ENCODE measurements around the gene DDX56. TPM values are rescaled to one million over a fixed set of nuclear protein-coding genes. Genes with fewer than 3 reads are reported as not detected.

The DDX56 gene
- total RNA-seq, 1 donor from 2014 or later = 49.1 TPM

DNA sequence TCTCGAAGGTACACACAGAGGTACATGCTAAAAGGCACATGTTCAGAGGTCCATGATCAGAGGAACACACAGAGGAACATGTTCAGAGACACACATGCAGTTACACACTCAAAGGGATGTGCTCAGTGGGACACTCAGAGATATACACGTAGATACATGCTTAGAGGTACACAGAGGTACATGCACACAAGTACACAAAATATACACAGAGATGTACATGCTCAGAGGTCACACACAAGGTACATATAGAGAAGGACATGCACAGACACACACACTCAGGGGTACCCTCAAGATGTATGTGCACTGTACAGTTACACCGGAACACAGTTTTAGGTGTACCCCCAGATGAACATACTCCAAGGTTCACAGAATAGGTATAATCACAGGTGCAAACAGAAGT, 51.4 kb downstream of the DDX56 start:
- H3K9me3 ChIP-seq (ENCODE audit: control insufficient read depth in 3 of 3, low read length in 3 of 3) = no peaks in the 10 kb centered on the region
- no peak overlapping the region for H3K4me3 ChIP-seq (ENCODE audit: low read length in 3 of 3)
- H3K27me3 ChIP-seq (ENCODE audit: control insufficient read depth in 3 of 3, insufficient read depth in 3 of 3, low read length in 3 of 3) = no peaks in the 10 kb centered on the region
- H3K36me3 ChIP-seq (ENCODE audit: control insufficient read depth in 3 of 3, insufficient read depth in 3 of 3, low read length in 3 of 3) = no peaks in the 10 kb centered on the region
- no peak overlapping the region for H3K27ac ChIP-seq (ENCODE audit: low read depth, low read length)
- H3K4me1 ChIP-seq (ENCODE audit: control insufficient read depth in 3 of 3, insufficient read depth in 3 of 3, low read length in 3 of 3) = no peaks in the 10 kb centered on the region
- H3K9ac ChIP-seq (ENCODE audit: low read depth in 1 of 3, low read length in 3 of 3) = no peak overlapping the region

DNA sequence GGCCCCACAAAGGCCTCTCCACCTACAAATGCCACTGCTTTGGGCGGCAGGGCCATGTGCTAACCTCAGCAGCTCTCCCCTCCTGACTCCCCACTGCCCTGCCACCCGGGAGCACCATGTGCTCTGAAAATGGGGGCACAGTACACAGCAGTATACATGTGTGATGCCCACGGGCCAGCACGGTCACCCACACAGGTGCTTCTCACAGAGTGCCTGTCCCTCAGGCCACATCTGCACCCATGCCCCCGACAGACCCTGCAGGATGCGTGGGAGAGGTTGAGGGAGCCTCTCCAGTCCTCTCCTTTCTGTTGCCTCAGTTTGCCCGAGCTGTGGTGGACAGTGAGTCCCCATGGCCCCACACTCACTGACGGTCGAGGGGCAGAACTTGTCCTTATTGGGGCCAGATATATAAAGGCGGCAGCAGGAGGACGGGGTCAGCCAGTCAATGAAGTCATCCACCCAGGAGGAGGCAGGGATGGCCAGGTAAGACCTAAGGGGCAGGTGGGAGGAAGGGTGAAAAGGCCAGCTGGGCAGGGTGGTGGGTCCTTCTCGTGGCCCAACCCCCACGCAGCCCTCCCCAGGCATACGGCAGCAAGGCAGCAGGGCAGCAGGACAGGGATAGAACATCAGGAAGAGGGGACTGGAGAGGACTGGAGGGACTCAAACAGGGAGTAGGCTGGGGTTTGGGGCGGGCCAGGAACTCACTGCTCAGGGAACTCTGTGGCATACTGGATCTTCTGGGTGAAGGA, 52.2 kb downstream of the DDX56 start:
- Histone ChIP-seq H3K9ac (ENCODE audit: low read depth in 1 of 3, low read length in 3 of 3) (no peak overlapping the region), H3K9me3 (ENCODE audit: control insufficient read depth in 3 of 3, low read length in 3 of 3) (no peaks in the 10 kb centered on the region), H3K4me3 (ENCODE audit: low read length in 3 of 3) (no peak overlapping the region), H3K27ac (ENCODE audit: low read depth, low read length) (no peak overlapping the region), H3K36me3 (ENCODE audit: control insufficient read depth in 3 of 3, insufficient read depth in 3 of 3, low read length in 3 of 3) (no peaks in the 10 kb centered on the region), H3K4me1 (ENCODE audit: control insufficient read depth in 3 of 3, insufficient read depth in 3 of 3, low read length in 3 of 3) (no peaks in the 10 kb centered on the region), H3K27me3 (ENCODE audit: control insufficient read depth in 3 of 3, insufficient read depth in 3 of 3, low read length in 3 of 3) (no peaks in the 10 kb centered on the region)

DNA sequence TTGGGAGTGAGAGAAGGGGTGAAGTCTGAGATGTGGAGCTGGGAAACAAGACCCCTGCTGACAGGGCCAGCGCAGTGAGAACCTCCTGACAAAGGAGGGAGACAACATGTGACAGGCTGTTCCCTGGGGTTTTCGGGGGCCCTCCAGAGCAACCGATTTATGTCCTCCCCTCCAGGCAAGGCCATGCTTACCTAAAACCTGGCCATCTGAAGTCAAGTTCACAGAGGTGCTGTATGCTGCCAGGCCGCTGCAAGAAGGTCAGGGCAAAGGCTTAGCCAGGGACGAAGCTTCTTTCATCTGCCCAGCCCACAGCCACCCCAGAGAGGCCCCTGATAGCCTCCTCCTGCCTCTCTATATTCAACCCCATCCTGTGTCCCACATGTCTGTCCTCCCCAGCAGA, 53.1 kb downstream of the DDX56 start:
- no peak overlapping the region for H3K4me3 ChIP-seq (ENCODE audit: low read length in 3 of 3)
- no peaks in the 10 kb centered on the region for H3K27me3 ChIP-seq (ENCODE audit: control insufficient read depth in 3 of 3, insufficient read depth in 3 of 3, low read length in 3 of 3)
- H3K9ac ChIP-seq (ENCODE audit: low read depth in 1 of 3, low read length in 3 of 3) = no peak overlapping the region
- H3K9me3 ChIP-seq (ENCODE audit: control insufficient read depth in 3 of 3, low read length in 3 of 3) = no peaks in the 10 kb centered on the region
- H3K27ac ChIP-seq (ENCODE audit: low read depth, low read length) = no peak overlapping the region
- no peaks in the 10 kb centered on the region for H3K36me3 ChIP-seq (ENCODE audit: control insufficient read depth in 3 of 3, insufficient read depth in 3 of 3, low read length in 3 of 3)
- H3K4me1 ChIP-seq (ENCODE audit: control insufficient read depth in 3 of 3, insufficient read depth in 3 of 3, low read length in 3 of 3) = no peaks in the 10 kb centered on the region

DNA sequence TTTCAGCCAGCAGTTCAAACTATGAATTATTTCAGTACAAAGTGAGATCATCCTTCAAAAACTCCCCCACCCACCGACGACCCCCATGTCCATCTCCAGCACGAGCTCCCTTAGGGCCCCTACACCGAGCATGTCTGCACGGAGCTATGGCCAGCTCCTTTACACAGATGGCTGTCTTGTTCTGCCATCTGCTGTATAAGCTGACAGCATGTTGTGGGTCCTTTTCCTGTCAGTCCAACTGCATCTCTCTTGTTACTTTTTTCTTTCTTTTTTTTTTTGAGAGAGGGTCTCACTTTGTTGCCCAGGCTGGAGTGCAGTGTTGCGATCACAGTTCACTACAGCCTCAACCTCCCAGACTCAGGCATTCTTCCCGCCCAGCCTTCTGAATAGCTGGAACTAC, 54.2 kb downstream of the DDX56 start:
- no peak overlapping the region for H3K4me3 ChIP-seq (ENCODE audit: low read length in 3 of 3)
- H3K4me1 ChIP-seq (ENCODE audit: control insufficient read depth in 3 of 3, insufficient read depth in 3 of 3, low read length in 3 of 3) = no peaks in the 10 kb centered on the region
- no peaks in the 10 kb centered on the region for H3K27me3 ChIP-seq (ENCODE audit: control insufficient read depth in 3 of 3, insufficient read depth in 3 of 3, low read length in 3 of 3)
- H3K9me3 ChIP-seq (ENCODE audit: control insufficient read depth in 3 of 3, low read length in 3 of 3) = no peaks in the 10 kb centered on the region
- no peaks in the 10 kb centered on the region for H3K36me3 ChIP-seq (ENCODE audit: control insufficient read depth in 3 of 3, insufficient read depth in 3 of 3, low read length in 3 of 3)
- no peak overlapping the region for H3K27ac ChIP-seq (ENCODE audit: low read depth, low read length)
- no peak overlapping the region for H3K9ac ChIP-seq (ENCODE audit: low read depth in 1 of 3, low read length in 3 of 3)

DNA sequence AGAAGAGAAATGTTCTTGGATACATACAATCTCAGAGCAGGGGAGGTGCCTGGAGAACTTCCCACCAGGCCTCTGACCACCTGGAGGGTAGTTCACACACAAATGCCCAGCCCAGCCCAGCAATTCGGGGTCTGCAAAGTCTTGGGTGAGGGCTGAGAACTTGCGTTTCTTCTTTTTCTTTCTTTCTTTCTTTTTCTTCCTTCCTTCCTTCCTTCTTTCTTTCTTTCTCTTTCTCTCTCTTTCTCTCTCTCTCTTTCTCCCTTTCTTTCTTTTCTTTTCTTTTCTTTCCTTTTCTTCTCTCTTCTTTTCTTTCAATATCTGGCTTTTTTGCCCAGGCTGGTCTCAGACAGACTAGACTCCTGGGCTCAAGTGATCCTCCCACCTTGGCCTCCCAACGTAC, 54.9 kb downstream of the DDX56 start:
- H3K4me3 ChIP-seq (ENCODE audit: low read length in 3 of 3) = no peak overlapping the region
- H3K4me1 ChIP-seq (ENCODE audit: control insufficient read depth in 3 of 3, insufficient read depth in 3 of 3, low read length in 3 of 3) = no peaks in the 10 kb centered on the region
- no peak overlapping the region for H3K27ac ChIP-seq (ENCODE audit: low read depth, low read length)
- H3K27me3 ChIP-seq (ENCODE audit: control insufficient read depth in 3 of 3, insufficient read depth in 3 of 3, low read length in 3 of 3) = no peaks in the 10 kb centered on the region
- H3K9ac ChIP-seq (ENCODE audit: low read depth in 1 of 3, low read length in 3 of 3) = no peak overlapping the region
- no peaks in the 10 kb centered on the region for H3K9me3 ChIP-seq (ENCODE audit: control insufficient read depth in 3 of 3, low read length in 3 of 3)
- no peaks in the 10 kb centered on the region for H3K36me3 ChIP-seq (ENCODE audit: control insufficient read depth in 3 of 3, insufficient read depth in 3 of 3, low read length in 3 of 3)

DNA sequence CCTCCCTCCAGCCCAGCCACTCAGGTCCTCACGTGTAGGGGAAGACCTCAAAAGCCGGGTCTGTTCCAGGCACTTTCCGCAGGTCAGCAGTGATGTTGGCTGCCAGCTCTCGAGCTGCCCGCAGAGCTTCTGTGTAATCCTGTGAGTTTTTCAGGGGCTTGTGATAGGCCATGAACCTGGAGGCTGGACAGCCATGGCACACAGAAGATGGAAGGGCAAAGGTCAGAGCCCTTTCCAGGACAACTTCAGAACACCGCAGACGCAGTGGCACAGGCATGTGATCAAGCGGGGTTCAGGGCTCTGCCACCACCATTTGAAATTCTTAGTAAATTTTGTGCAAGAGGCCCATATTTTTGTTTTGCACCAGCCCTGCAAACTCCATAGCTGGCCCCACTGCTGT, 56.5 kb downstream of the DDX56 start:
- H3K4me1 ChIP-seq (ENCODE audit: control insufficient read depth in 3 of 3, insufficient read depth in 3 of 3, low read length in 3 of 3) = no peaks in the 10 kb centered on the region
- H3K9me3 ChIP-seq (ENCODE audit: control insufficient read depth in 3 of 3, low read length in 3 of 3) = no peaks in the 10 kb centered on the region
- no peak overlapping the region for H3K27ac ChIP-seq (ENCODE audit: low read depth, low read length)
- no peaks in the 10 kb centered on the region for H3K36me3 ChIP-seq (ENCODE audit: control insufficient read depth in 3 of 3, insufficient read depth in 3 of 3, low read length in 3 of 3)
- H3K9ac ChIP-seq (ENCODE audit: low read depth in 1 of 3, low read length in 3 of 3) = no peak overlapping the region
- H3K4me3 ChIP-seq (ENCODE audit: low read length in 3 of 3) = no peak overlapping the region
- no peaks in the 10 kb centered on the region for H3K27me3 ChIP-seq (ENCODE audit: control insufficient read depth in 3 of 3, insufficient read depth in 3 of 3, low read length in 3 of 3)

Other genes starting within 250 kb of the DDX56 start
- 4.7 TPM for gene CAMK2B, start 248.3 kb downstream of the DDX56 start, total RNA-seq
- gene NUDCD3, start 83.2 kb downstream of the DDX56 start, total RNA-seq = 59.5 TPM
- gene NPC1L1, start 32.6 kb downstream of the DDX56 start, total RNA-seq = not detected
- gene TMED4, start 8.3 kb upstream of the DDX56 start, total RNA-seq = 107 TPM
- 70.5 TPM for gene OGDH, start 32.7 kb upstream of the DDX56 start, total RNA-seq
- 4.2 TPM for gene ZMIZ2, start 174.9 kb upstream of the DDX56 start, total RNA-seq
- 459 TPM for gene PPIA, start 222.8 kb upstream of the DDX56 start, total RNA-seq

Data from skeletal muscle tissue (tissue), 4 donors.